Measurements from ENCODE around the gene TTC8.
"Not testable (repeated sequence)": the region's sequence is repeated elsewhere in the genome, so short reads cannot be mapped to it uniquely, and the experiment has no call there.

TTC8 gene

GRCh38 chr14:88825078-88825458, 617 bp downstream of the TTC8 start:
- no peak for DNase-seq (ENCODE audit: low read depth, low spot score)

- DNase-seq (ENCODE audit: low read depth, low spot score), result no peak
These were observed 1.1 kb downstream of the TTC8 start for GRCh38 chr14:88825503-88825902.

GRCh38 chr14:88829188-88829587, 4.7 kb downstream of the TTC8 start:
- DNase-seq (ENCODE audit: low read depth, low spot score), result no peak

GRCh38 chr14:88829685-88830302, 5.3 kb downstream of the TTC8 start:
- no peak for DNase-seq (ENCODE audit: low read depth, low spot score)

- no peak for DNase-seq (ENCODE audit: low read depth, low spot score)
These were observed 6.8 kb downstream of the TTC8 start for GRCh38 chr14:88831284-88831683.

- DNase-seq (ENCODE audit: low read depth, low spot score), result peak; percentile 47
These were observed 10.5 kb downstream of the TTC8 start for GRCh38 chr14:88834883-88835431.

- DNase-seq (ENCODE audit: low read depth, low spot score), result peak; percentile 3
These were observed 11.2 kb downstream of the TTC8 start for GRCh38 chr14:88835661-88836060.

GRCh38 chr14:88837495-88837894, 13.0 kb downstream of the TTC8 start:
- DNase-seq (ENCODE audit: low read depth, low spot score), result no peak

GRCh38 chr14:88838015-88838414, 13.6 kb downstream of the TTC8 start:
- no peak for DNase-seq (ENCODE audit: low read depth, low spot score)

GRCh38 chr14:88840926-88841325, 16.5 kb downstream of the TTC8 start:
- DNase-seq (ENCODE audit: low read depth, low spot score), result no peak

- DNase-seq (ENCODE audit: low read depth, low spot score), result no peak
These were observed 17.3 kb downstream of the TTC8 start for GRCh38 chr14:88841741-88842140.

- DNase-seq (ENCODE audit: low read depth, low spot score), result no peak
These were observed 18.0 kb downstream of the TTC8 start for GRCh38 chr14:88842414-88842813.

GRCh38 chr14:88844980-88845491, 20.6 kb downstream of the TTC8 start:
- no peak for DNase-seq (ENCODE audit: low read depth, low spot score)

- no peak for DNase-seq (ENCODE audit: low read depth, low spot score)
These were observed 24.1 kb downstream of the TTC8 start for GRCh38 chr14:88848571-88848970.

GRCh38 chr14:88849716-88850115, 25.3 kb downstream of the TTC8 start:
- no peak for DNase-seq (ENCODE audit: low read depth, low spot score)

- DNase-seq (ENCODE audit: low read depth, low spot score), result no peak
These were observed 27.1 kb downstream of the TTC8 start for GRCh38 chr14:88851587-88851986.

GRCh38 chr14:88852632-88853031, 28.2 kb downstream of the TTC8 start:
- DNase-seq (ENCODE audit: low read depth, low spot score), result no peak

GRCh38 chr14:88853129-88853528, 28.7 kb downstream of the TTC8 start:
- no peak for DNase-seq (ENCODE audit: low read depth, low spot score)

GRCh38 chr14:88856786-88857366, 32.4 kb downstream of the TTC8 start:
- no peak for DNase-seq (ENCODE audit: low read depth, low spot score)

- DNase-seq (ENCODE audit: low read depth, low spot score), result not testable (repeated sequence)
These were observed 33.4 kb downstream of the TTC8 start for GRCh38 chr14:88857861-88858260.

GRCh38 chr14:88859118-88859517, 34.7 kb downstream of the TTC8 start:
- DNase-seq (ENCODE audit: low read depth, low spot score), result not testable (repeated sequence)

GRCh38 chr14:88863167-88863566, 38.7 kb downstream of the TTC8 start:
- DNase-seq (ENCODE audit: low read depth, low spot score), result no peak

- no peak for DNase-seq (ENCODE audit: low read depth, low spot score)
These were observed 39.7 kb downstream of the TTC8 start for GRCh38 chr14:88864198-88864597.
